Lower leg skin (tissue), 3 donors: ENCODE measurements around the gene GALNT18.

Experiments used
- CTCF ChIP-seq, 3 donors: fragments of 450-650 bp; IDR thresholded peaks; one replicate each; pipeline ENCODE4 v1.5.1; 2016; ENCODE audit warnings: antibody characterized with exemption in 3 of 3, mild to moderate bottlenecking in 3 of 3, moderate library complexity in 2 of 3
- POLR2A ChIP-seq, 2 donors: fragments of 450-650 bp; IDR thresholded peaks; one replicate each; pipeline ENCODE4 v1.6.1; 2016 to 2017; ENCODE audit warnings: antibody characterized with exemption in 2 of 2, mild to moderate bottlenecking in 1 of 2, moderate library complexity in 1 of 2

GRCh38 chr11:11615086-11615485, 6.7 kb downstream of the GALNT18 start:
- TF ChIP-seq CTCF (IDR thresholded peaks at IDR 0.05) (no peak), POLR2A (IDR thresholded peaks at IDR 0.05) (no peak)
